Fibroblast of skin of left biceps (primary cell): Measurements from ENCODE around the gene PHF23.
"Not testable (repeated sequence)": the region's sequence is repeated elsewhere in the genome, so short reads cannot be mapped to it uniquely, and the experiment has no call there.

Experiments
- DNase-seq, 2 experiments: peaks; one replicate each; pipeline ENCODE4 v3.0.0-alpha.2; 2013; ENCODE audit warnings: low read depth in 2 of 2

The PHF23 gene

DNA sequence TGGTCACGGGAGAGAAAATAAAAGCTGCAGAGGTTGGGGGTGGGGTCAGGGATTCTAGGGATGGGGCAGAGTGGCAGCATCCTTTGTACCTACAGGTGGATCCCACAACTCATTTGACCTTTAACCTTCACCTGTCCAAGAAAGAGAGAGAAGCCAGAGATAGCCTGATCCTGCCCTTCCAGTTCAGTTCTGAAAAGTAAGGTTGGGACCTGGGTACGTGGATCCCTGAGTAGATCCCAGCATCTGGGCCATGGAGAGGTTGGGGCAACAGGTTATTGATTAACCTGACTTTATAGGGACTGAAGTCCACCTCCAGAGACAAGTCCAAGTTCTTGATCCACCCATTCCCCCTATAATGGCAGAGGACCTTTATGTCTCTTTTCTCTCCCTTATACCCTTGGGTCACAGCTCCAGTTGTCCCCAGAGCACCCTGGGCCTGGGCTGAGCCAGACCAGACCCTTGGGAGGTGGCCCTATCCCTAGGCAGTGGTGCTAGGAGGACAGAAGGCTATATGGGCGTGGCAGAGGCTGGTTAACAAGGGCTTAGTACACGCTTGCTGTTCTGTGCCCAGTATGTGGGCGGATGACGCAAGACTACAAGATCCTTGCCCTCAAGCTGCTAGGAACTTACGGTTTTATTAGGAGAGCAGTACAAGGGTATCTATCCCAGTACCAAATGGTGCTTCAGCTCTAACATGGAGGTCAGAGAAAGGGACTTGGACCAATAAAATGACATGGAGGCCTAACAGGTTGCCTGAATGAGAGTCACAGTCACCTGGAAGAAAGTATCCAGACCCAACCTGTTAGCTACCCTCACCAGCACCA, 19.7 kb upstream of the PHF23 start:
- no peak for DNase-seq

DNA sequence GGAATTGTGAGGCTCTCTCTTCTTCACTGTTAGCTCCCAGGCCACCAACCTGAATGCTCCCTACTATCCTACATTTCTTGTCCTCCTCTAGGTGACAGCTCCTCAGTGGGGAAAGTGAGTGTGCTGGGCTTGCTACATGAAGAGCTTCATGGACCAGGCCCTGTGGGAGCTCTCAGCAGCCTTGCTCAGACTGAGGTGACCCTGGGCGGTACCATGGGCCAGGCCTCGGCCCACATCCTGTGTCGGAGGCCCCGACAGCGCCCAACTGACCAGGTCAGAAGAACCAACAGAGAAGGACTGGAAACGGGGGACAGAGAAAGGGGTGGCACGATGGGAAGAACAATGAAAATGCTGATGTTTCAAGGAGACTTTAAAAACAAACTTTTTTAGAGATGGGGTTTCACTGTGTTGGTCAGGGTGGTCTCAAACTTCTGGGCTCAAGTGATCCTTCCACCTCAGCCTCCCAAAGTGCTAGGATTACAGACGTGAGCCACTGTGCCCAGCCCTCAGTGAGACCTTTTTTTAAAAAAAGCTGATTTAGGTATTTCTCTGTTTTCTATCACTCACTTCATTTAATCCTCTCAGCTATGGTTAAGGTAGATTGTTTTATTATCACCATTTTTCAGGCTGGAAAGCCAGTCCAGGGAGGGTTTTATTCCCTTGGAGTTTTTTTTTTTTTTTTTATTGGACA, 17.7 kb upstream of the PHF23 start:
- DNase-seq: no peak

GRCh38 chr17:7254511-7254910, 15.3 kb upstream of the PHF23 start:
- DNase-seq: no peak

GRCh38 chr17:7253082-7253481, 13.8 kb upstream of the PHF23 start:
- no peak for DNase-seq

DNA sequence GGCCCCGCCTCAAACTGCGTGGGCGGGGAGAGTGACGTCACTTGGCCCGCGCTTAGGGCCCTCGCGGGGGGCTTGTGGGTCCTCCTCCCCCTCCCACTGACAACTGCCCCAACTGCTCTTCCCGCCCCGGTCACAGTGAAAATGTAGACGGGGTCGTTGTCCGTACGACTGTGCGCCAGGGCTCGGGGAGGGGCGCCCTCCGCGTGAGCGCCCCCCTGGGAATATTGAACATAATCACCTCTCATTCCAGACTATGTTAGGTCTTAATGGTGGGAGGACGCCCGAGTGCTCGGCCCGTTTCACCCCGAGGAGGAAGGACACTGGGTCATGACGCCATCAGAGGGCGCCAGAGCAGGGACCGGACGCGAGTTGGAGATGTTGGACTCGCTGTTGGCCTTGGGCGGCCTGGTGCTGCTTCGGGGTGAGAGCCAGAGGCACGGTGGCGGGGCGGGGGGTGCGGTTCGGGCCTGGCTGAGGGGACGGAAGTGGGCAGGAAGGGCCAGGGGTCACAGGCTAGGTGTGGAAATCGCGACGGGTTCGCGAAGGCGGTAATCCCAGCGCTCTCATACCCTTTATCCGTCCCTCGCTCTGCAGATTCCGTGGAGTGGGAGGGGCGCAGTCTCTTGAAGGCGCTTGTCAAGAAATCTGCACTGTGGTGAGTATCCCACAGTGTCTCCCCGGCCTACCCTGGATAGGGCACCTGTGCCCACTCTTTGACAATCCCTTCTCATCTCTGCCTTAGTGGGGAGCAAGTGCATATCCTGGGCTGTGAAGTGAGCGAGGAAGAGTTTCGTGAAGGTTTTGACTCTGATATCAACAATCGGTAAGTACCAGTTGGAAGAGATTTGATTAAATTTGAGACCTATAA, 13.2 kb upstream of the PHF23 start, which contains the start of gene ELP5:
Gene ELP5, plus strand, starts transcription at position 40 of the 868 bp plus-strand sequence. Its CDS starts 336 bp downstream, at position 376.
- DNase-seq: peak; percentile 85 to 88

- DNase-seq: peak; percentile 99
Observed at GRCh38 chr17:7251661-7252175, 12.5 kb upstream of the PHF23 start, which contains the start of gene CTDNEP1. TSS of gene CTDNEP1 (minus strand) at chr17:7251734. CDS start at chr17:7251296, 438 bp downstream.

- DNase-seq: no peak
Observed at GRCh38 chr17:7250695-7251627, 11.7 kb upstream of the PHF23 start.

GRCh38 chr17:7249830-7250229, 10.6 kb upstream of the PHF23 start:
- DNase-seq: no peak

DNA sequence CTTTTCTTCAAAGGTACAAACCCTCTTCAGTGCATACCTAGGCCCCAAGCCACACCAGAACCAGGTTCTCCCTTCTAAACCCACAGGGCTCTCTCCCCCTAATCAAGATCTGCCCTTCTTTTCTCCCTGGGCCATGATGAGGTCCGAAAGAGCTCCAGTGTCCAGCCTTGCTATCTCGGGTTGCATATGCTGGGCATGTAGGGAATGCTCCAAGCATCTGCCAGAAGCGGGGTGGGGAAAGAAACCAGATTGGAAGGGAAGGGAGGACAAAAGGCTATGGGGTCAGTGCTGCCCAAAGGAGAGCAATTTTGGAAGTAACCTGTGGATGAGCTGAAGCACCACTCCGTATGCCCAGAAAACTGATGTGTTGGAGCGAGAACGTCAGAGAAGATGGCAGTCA, 10.0 kb upstream of the PHF23 start:
- no peak for DNase-seq

GRCh38 chr17:7248796-7249195, 9.5 kb upstream of the PHF23 start:
- no peak for DNase-seq

DNA sequence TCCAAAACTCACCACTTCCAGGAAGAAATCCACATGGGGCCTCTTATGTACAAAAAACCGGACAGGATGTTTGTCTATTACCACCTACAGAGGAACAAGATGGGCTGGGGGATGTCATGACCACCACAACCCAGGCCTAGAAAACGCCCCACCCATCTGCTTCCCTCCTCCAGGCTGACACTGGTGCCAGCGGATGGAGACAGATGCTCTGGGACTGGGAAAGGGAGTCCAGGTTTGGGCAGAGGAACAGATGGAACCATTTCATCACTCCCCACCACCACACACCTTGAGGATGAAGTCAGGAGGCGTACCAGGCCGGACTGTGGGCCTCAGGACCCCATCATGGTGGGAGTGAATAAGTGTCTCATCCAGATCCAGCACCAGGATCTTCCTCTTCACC, 7.5 kb upstream of the PHF23 start:
- DNase-seq: no peak

- DNase-seq: not testable (repeated sequence)
Observed at GRCh38 chr17:7243838-7244237, 4.6 kb upstream of the PHF23 start.

DNA sequence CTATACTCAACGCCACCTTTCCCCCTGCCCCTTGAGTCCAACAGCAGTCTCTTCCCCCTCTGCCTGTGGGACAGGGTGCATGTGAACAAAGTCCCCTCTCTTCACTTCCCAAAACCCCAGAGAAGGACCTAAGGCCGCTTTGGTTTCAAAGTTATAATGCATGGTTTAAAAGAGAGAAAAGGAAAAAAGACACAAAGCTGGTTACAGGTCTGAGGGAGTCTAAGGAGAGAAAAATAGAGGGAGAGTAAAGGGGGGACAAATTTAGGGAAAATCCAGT, 4.1 kb upstream of the PHF23 start:
- no peak for DNase-seq

- DNase-seq: peak; percentile 90 to 92
Observed at GRCh38 chr17:7242717-7243452, 3.6 kb upstream of the PHF23 start.

GRCh38 chr17:7241783-7242716, 2.8 kb upstream of the PHF23 start, which contains the start of gene GABARAP:
TSS of gene GABARAP (minus strand) at chr17:7242449. CDS start at chr17:7242330, 119 bp downstream.
- peak; percentile 81 to 84 for DNase-seq

GRCh38 chr17:7241090-7241733, 2.0 kb upstream of the PHF23 start:
- no peak for DNase-seq

GRCh38 chr17:7240375-7240774, 1.1 kb upstream of the PHF23 start:
- no peak for DNase-seq

DNA sequence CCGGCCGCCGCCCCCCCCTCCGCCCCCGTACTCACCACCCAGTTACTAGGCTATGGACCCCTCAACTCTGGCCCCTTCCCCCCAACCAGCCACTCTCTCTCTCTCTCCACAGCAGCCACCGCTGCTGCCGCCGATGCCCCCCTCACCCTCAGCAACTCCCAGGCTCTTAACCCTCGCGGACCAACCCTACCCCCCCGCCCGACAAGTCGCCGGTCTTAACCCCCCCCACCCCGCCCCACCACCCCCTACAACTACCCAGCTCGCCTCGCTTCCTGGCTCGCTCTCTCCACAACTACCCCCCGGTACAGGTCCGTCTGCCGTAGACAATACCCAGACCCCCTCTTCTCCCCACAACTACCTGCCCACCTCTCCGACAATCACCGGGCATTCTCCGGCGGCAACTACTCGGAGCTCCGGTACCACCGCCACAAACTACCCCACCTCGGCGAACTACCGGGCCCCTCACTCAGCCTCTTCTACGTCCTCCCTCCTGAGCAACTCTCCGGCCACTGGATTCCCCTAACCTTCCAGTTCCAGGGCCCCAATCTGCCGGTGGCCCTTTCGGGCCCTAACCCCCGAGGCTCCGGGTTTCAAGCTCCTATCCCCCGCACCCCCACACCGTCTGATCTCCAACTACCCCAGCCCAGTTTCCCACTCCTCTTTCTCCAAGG, 702 bp downstream of the PHF23 start:
- DNase-seq: no peak
